Breast epithelium (tissue), 4 donors: ENCODE data around the gene MGAT2. TPM values are rescaled to one million over a fixed set of nuclear protein-coding genes. Genes with fewer than 3 reads are reported as not detected.
"Not testable (repeated sequence)": the region's sequence is repeated elsewhere in the genome, so short reads cannot be mapped to it uniquely, and the experiment has no call there.

Experiments used
- DNase-seq, 2 donors: peaks; one replicate each; pipeline ENCODE4 v3.0.0-alpha.2; 2019; ENCODE audit warnings: low spot score in 2 of 2
- H3K27ac ChIP-seq, 2 donors: fragments of 200-600 bp; sonication (generic) in 1 of 2; one replicate each; pipeline ENCODE4 v1.5.1; 2016 to 2019; ENCODE audit warnings: mild to moderate bottlenecking in 1 of 2
- H3K27me3 ChIP-seq, 2 donors: fragments of 200-600 bp; sonication (generic) in 1 of 2; one replicate each; pipeline versions ENCODE4 v1.5.1 to v1.6.0; 2017 to 2019; ENCODE audit warnings: control low read depth in 1 of 2, mild to moderate bottlenecking in 1 of 2
- H3K36me3 ChIP-seq: fragments of 200-600 bp; one replicate; pipeline ENCODE4 v1.5.1; 2019
- H3K4me1 ChIP-seq, 2 donors: fragments of 200-600 bp; sonication (generic); one replicate each; pipeline ENCODE4 v1.5.1; 2016 to 2019; ENCODE audit warnings: control low read depth in 1 of 2
- H3K4me3 ChIP-seq, 3 donors: fragments of 200-600 bp; sonication (generic); 1 replicate in 2 of 3; 2 replicates in 1 of 3; pipeline ENCODE4 v1.5.1; 2016 to 2019; ENCODE audit warnings: mild to moderate bottlenecking in 3 of 3, moderate library complexity in 2 of 3
- H3K9me3 ChIP-seq, 2 donors: fragments of 200-600 bp; sonication (generic) in 1 of 2; one replicate each; pipeline ENCODE4 v1.5.1; 2016 to 2019; ENCODE audit warnings: control low read depth in 1 of 2
- CTCF ChIP-seq, 3 donors: fragments of 450-650 bp; IDR thresholded peaks; one replicate each; pipeline ENCODE4 v1.5.1; 2016 to 2017; ENCODE audit warnings: antibody characterized with exemption in 3 of 3, mild to moderate bottlenecking in 3 of 3, moderate library complexity in 3 of 3
- POLR2A ChIP-seq: fragments of 450-650 bp; IDR thresholded peaks from one replicate; pipeline ENCODE4 v1.6.1; 2016; ENCODE audit warnings: antibody characterized with exemption, mild to moderate bottlenecking, moderate library complexity
- POLR2AphosphoS5 ChIP-seq, 3 donors: sonication (generic); formaldehyde crosslinking; IDR thresholded peaks; one replicate each; pipeline ENCODE4 v1.6.1; 2017; ENCODE audit warnings: antibody characterized with exemption in 3 of 3
- intact Hi-C: fragments of 100-400 bp; cut with DNase I; formaldehyde crosslinking; loops from one replicate; pipeline ENCODE4 v1.15.1; 2023; ENCODE audit warnings: low total_unique reads
- total RNA-seq, 3 donors: library from RNA; depleted of rRNA; stranded (reverse); fragments of >200 nt; gene quantifications; one replicate each; pipeline ENCODE4 v1.1.0, GENCODE V29; 2016

The MGAT2 gene
- total RNA-seq, 3 donors from 2014 or later = 21.6 to 24.9 (median 22.1) TPM

DNA sequence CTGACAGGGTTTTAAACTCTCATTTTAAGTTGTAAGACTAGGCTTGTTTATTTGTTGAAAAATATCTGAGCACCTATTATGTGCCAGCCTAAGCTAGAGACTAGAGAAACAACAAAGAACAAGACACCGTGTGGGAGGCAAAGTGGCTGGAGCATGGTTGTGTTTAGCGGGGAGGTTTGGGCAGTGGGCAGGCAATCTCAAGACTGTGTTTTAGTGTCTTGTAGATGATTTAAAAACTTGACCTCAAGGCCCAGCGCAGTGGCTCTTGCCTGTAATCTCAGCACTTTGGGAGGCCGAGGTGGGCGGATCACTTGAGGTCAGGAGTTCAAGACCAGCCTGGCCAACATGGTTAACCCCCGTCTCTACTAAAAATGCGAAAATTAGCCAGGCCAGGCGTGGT, 7.9 kb upstream of the MGAT2 start:
- Histone ChIP-seq H3K4me1 (no peaks in the 10 kb centered on the region), H3K9me3 (no peaks in the 10 kb centered on the region), H3K27ac (no peak overlapping the region), H3K27me3 (no peaks in the 10 kb centered on the region), H3K36me3 (no peaks in the 10 kb centered on the region), H3K4me3 (no peak overlapping the region)
- no peak for DNase-seq
- intact Hi-C loops = no loop called here
- TF ChIP-seq POLR2A (no peak), CTCF (IDR thresholded peaks at IDR 0.05) (no peak)

- intact Hi-C loops = no loop called here
- Histone ChIP-seq H3K27me3 (no peaks in the 10 kb centered on the region), H3K9me3 (no peaks in the 10 kb centered on the region), H3K4me1 (no peaks in the 10 kb centered on the region), H3K36me3 (no peaks in the 10 kb centered on the region), H3K27ac (no peak overlapping the region), H3K4me3 (no peak overlapping the region)
- DNase-seq = no peak
- TF ChIP-seq POLR2A (no peak), CTCF (IDR thresholded peaks at IDR 0.05) (no peak), POLR2AphosphoS5 (IDR thresholded peaks at IDR 0.05) (no peak)
These were observed 6.4 kb upstream of the MGAT2 start for GRCh38 chr14:49614196-49614595.

GRCh38 chr14:49615776-49616175, 4.8 kb upstream of the MGAT2 start:
- Histone ChIP-seq H3K27me3 (no peaks in the 10 kb centered on the region), H3K36me3 (no peaks in the 10 kb centered on the region), H3K27ac (no peak overlapping the region), H3K4me3 (no peak overlapping the region), H3K9me3 (no peaks in the 10 kb centered on the region), H3K4me1 (peaks cover 0 to 4% of the 10 kb centered on the region in 2 donors)
- intact Hi-C loops = no loop called here
- no peak for DNase-seq
- no peak for TF ChIP-seq POLR2A
- TF ChIP-seq CTCF (IDR thresholded peaks at IDR 0.05) = no peak
- no peak for TF ChIP-seq POLR2AphosphoS5 (IDR thresholded peaks at IDR 0.05)

DNA sequence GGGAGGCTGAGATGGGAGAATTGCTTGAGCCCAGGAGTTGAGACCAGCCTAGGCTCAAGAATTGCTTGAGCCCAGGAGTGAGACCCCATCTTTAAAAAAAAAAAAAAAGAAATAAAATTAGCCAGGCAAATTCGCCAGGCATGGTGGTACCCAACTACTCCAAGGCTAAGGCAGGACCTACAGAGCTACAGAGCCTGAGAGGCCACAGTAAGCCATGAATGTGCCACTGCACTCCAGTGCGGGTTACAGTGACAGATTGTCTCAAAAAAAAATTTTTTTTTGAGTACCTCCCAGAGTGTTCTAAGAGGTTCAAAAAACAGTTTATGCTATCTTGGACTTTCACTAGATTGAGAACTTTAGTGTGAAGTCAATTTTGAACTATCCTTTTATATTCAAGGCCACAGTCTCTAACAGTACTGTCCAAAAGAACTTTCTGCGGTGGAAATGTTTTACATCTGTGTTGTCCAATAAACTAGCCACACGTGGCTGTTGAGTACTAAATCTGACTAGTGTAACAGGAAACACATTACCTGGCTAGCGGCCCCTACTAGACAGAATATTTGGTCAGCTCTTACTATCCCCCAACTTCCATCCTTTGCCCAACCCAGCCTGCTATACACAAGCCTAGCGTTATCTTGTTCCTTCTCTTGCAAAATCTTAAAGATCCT, 2.6 kb upstream of the MGAT2 start:
- no peak for TF ChIP-seq POLR2A
- no peak for TF ChIP-seq CTCF (IDR thresholded peaks at IDR 0.05)
- no peak for TF ChIP-seq POLR2AphosphoS5 (IDR thresholded peaks at IDR 0.05)
- intact Hi-C loops = no loop called here
- no peak for DNase-seq
- no peaks in the 10 kb centered on the region for H3K27me3 ChIP-seq
- no peaks in the 10 kb centered on the region for H3K9me3 ChIP-seq
- H3K4me3 ChIP-seq = no peak overlapping the region
- H3K27ac ChIP-seq = no peak overlapping the region
- no peaks in the 10 kb centered on the region for H3K36me3 ChIP-seq
- H3K4me1 ChIP-seq = peaks cover 0 to 4% of the 10 kb centered on the region in 2 donors

DNA sequence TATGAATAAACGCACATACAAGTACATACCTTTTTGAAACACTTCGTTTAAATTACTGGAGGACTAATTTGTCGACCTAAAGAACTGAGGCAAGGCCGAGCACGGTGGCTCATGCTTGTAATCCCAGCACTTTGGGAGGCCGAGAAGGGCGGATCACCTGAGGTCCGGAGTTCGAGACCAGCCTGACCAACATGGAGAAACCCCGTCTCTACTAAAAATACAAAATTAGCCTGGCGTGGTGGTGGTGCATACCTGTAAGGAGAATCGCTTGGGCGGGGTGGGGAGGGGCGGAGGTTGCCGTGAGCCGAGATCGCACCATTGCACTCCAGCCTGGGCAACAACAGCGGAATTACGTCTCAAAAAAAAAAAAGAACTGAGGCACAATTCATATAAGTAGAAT, 1.3 kb upstream of the MGAT2 start:
- peak overlapping the region; percentile 91 to 92 for H3K27ac ChIP-seq
- DNase-seq, H3K4me1 ChIP-seq, H3K27me3 ChIP-seq, H3K36me3 ChIP-seq, intact Hi-C loops, H3K9me3 ChIP-seq: not testable (repeated sequence)
- H3K4me3 ChIP-seq = peak overlapping the region; percentile 80 to 89 (median 80)
